T-helper 2 cell treated with Interferon-gamma antibody and Interleukin-4, amounts not matched to agents 5 μg/mL and 100 μg/mL, for 36 hours (primary cell): ENCODE results near the gene VARS2.
"Not testable (repeated sequence)": the region's sequence is repeated elsewhere in the genome, so short reads cannot be mapped to it uniquely, and the experiment has no call there.

Source experiments
- DNase-seq: peaks from one replicate; pipeline ENCODE4 v3.0.0; 2021; ENCODE audit warnings: low spot score
- H3K27ac Mint-ChIP-seq: one replicate; pipeline ENCODE4 v1.8.0; 2021; ENCODE audit warnings: mild to moderate bottlenecking, mixed read lengths
- H3K27me3 Mint-ChIP-seq: one replicate; pipeline ENCODE4 v1.8.0; 2021; ENCODE audit warnings: low read depth, mixed read lengths
- H3K36me3 Mint-ChIP-seq: one replicate; pipeline ENCODE4 v1.8.0; 2021; ENCODE audit warnings: low read depth, mixed read lengths
- H3K4me1 Mint-ChIP-seq: one replicate; pipeline ENCODE4 v1.8.0; 2021; ENCODE audit warnings: low read depth, mixed read lengths
- H3K4me3 Mint-ChIP-seq: one replicate; pipeline ENCODE4 v1.8.0; 2022; ENCODE audit warnings: mild to moderate bottlenecking, moderate library complexity, mixed read lengths
- H3K9me3 Mint-ChIP-seq: one replicate; pipeline ENCODE4 v1.8.0; 2021; ENCODE audit warnings: mixed read lengths

Gene VARS2

GRCh38 chr6:30962716-30963115 lies 48.7 kb downstream of the VARS2 start:
- Mint-ChIP-seq H3K36me3 (no peaks in the 10 kb centered on the region), H3K4me1 (peaks cover 14% of the 10 kb centered on the region), H3K27ac (no peak overlapping the region), H3K9me3 (no peaks in the 10 kb centered on the region), H3K27me3 (peaks cover 41% of the 10 kb centered on the region), H3K4me3 (no peak overlapping the region)
- no peak for DNase-seq

- no peaks in the 10 kb centered on the region for H3K9me3 Mint-ChIP-seq
- H3K4me1 Mint-ChIP-seq = peaks cover 14% of the 10 kb centered on the region
- no peak for DNase-seq
- no peak overlapping the region for H3K4me3 Mint-ChIP-seq
- no peaks in the 10 kb centered on the region for H3K36me3 Mint-ChIP-seq
- no peak overlapping the region for H3K27ac Mint-ChIP-seq
- H3K27me3 Mint-ChIP-seq = peaks cover 32% of the 10 kb centered on the region
Measured at GRCh38 chr6:30963641-30964040, 49.6 kb downstream of the VARS2 start.

GRCh38 chr6:30964075-30964474 lies 50.0 kb downstream of the VARS2 start:
- H3K36me3 Mint-ChIP-seq = no peaks in the 10 kb centered on the region
- peaks cover 14% of the 10 kb centered on the region for H3K4me1 Mint-ChIP-seq
- DNase-seq = no peak
- no peak overlapping the region for H3K4me3 Mint-ChIP-seq
- no peaks in the 10 kb centered on the region for H3K9me3 Mint-ChIP-seq
- H3K27me3 Mint-ChIP-seq = peaks cover 31% of the 10 kb centered on the region
- H3K27ac Mint-ChIP-seq = no peak overlapping the region

DNA sequence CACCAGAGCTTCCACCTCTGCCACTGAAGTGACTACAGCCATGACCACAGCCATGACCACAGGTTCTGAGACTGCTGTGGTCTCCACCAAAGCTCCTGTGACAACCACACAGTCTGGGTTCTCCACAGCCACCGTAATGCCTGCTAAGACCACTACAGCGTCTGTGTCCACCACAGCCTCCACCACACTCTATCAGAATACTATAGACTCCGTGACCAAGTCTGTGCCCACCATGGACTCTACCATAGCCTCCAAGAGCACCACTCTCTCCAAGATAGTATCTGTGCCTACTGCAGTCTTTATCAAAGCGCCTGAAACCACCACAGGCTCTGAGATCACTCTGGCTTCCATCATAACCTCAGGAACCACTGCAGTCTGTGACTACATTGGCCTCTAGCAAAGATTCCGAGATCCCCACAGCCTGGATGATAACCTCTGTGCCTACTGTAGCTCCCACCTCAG lies 51.1 kb downstream of the VARS2 start:
- Mint-ChIP-seq H3K27ac (no peak overlapping the region), H3K4me1 (peaks cover 14% of the 10 kb centered on the region), H3K9me3 (no peaks in the 10 kb centered on the region), H3K4me3 (no peak overlapping the region), H3K36me3 (no peaks in the 10 kb centered on the region), H3K27me3 (peaks cover 26% of the 10 kb centered on the region)
- no peak for DNase-seq

DNA sequence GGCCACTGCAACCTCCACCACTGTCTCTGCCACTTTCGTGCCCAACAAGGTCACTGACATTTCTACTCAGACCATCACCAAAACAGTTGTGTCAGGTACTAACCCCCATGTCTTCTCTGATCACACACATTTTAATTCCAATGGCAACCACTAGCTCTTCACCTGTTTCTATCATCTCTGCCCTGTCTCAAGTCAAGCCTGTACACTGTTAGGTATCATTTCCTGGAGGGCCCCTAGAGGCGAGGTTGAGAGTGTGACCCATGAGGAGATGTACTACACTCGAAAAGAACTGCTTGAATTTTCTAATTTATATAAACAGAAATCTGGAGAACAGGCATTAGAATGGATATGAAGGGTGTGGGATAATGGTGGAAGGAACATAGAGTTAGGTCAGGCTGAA lies 52.1 kb downstream of the VARS2 start:
- Mint-ChIP-seq H3K27ac (peak overlapping the region; percentile 2), H3K27me3 (peaks cover 24% of the 10 kb centered on the region), H3K4me3 (no peak overlapping the region), H3K4me1 (peaks cover 14% of the 10 kb centered on the region), H3K36me3 (no peaks in the 10 kb centered on the region), H3K9me3 (no peaks in the 10 kb centered on the region)
- DNase-seq = no peak

- H3K9me3 Mint-ChIP-seq, H3K27ac Mint-ChIP-seq: not testable (repeated sequence)
Measured at GRCh38 chr6:30969171-30969570, 55.1 kb downstream of the VARS2 start.

DNA sequence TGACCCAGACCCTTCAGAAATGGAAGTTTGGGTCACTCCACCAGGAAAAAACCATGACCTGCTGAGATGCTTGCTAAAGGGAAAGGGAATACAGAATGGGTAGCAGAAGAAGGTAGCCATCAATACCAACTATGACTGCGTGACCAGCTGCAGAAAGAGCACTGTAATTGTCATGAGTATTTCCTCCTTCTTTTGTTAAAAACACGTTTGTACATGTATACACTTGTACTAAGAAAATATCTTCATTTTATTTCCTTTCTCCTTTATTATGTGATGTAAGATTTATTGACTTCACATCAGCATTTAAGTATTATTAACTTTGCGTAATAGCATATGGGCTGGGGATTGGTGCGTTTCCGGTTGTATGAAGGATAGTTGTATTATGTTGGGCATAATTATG lies 56.9 kb downstream of the VARS2 start:
- DNase-seq = no peak
- Mint-ChIP-seq H3K27me3 (peaks cover 16% of the 10 kb centered on the region), H3K4me1 (no peaks in the 10 kb centered on the region), H3K27ac (no peak overlapping the region), H3K36me3 (no peaks in the 10 kb centered on the region), H3K9me3 (no peaks in the 10 kb centered on the region), H3K4me3 (no peak overlapping the region)

More at GRCh38 chr6:30969171-30969570, 55.1 kb downstream of the VARS2 start:
- not testable (repeated sequence) for H3K4me3 Mint-ChIP-seq, DNase-seq, H3K36me3 Mint-ChIP-seq
- peaks cover 12% of the 10 kb centered on the region for H3K4me1 Mint-ChIP-seq
- H3K27me3 Mint-ChIP-seq = peaks cover 19% of the 10 kb centered on the region

- Mint-ChIP-seq H3K4me3 (no peak overlapping the region), H3K27ac (no peak overlapping the region)
Measured at GRCh38 chr6:30972816-30973215, 58.8 kb downstream of the VARS2 start.

GRCh38 chr6:30974490-30975252 lies 60.6 kb downstream of the VARS2 start:
- Mint-ChIP-seq H3K9me3 (no peaks in the 10 kb centered on the region), H3K27me3 (peaks cover 29% of the 10 kb centered on the region), H3K27ac (no peak overlapping the region), H3K36me3 (no peaks in the 10 kb centered on the region), H3K4me1 (no peaks in the 10 kb centered on the region), H3K4me3 (no peak overlapping the region)
- DNase-seq = no peak

More at GRCh38 chr6:30972816-30973215, 58.8 kb downstream of the VARS2 start:
- H3K27me3 Mint-ChIP-seq = peaks cover 19% of the 10 kb centered on the region
- no peaks in the 10 kb centered on the region for H3K9me3 Mint-ChIP-seq
- no peaks in the 10 kb centered on the region for H3K4me1 Mint-ChIP-seq
- no peak for DNase-seq
- no peaks in the 10 kb centered on the region for H3K36me3 Mint-ChIP-seq
